ENCODE data around the gene MINK1.

The MINK1 gene

GRCh38 chr17:4897785-4898184, 64.6 kb downstream of the MINK1 start:
- no peak overlapping the region for H3K4me3 ChIP-seq (replicated peaks in 1 of 2; ENCODE audit: low read depth in 2 of 2, low read length in 2 of 2)
- DNase-seq (ENCODE audit: low read depth in 2 of 2): no peak
- TF ChIP-seq CTCF (IDR thresholded peaks at IDR 0.05; ENCODE audit: low read depth, low read length): no peak

- DNase-seq (ENCODE audit: low read depth in 2 of 2): no peak
- no peak overlapping the region for H3K4me3 ChIP-seq (replicated peaks in 1 of 2; ENCODE audit: low read depth in 2 of 2, low read length in 2 of 2)
- TF ChIP-seq CTCF (IDR thresholded peaks at IDR 0.05; ENCODE audit: low read depth, low read length): no peak
Measured at GRCh38 chr17:4898351-4898750, 65.2 kb downstream of the MINK1 start.

GRCh38 chr17:4898927-4899326, 65.8 kb downstream of the MINK1 start:
- H3K4me3 ChIP-seq (replicated peaks in 1 of 2; ENCODE audit: low read depth in 2 of 2, low read length in 2 of 2): peak overlapping the region; percentile 54
- TF ChIP-seq CTCF (IDR thresholded peaks at IDR 0.05; ENCODE audit: low read depth, low read length): no peak
- DNase-seq (ENCODE audit: low read depth in 2 of 2): no peak

- peak within 1 kb of the TSS; percentile 54 for H3K4me3 ChIP-seq (replicated peaks in 1 of 2; ENCODE audit: low read depth in 2 of 2, low read length in 2 of 2)
- peak; percentile 79 to 88 for DNase-seq (ENCODE audit: low read depth in 2 of 2)
Measured at GRCh38 chr17:4899341-4900230, 66.4 kb downstream of the MINK1 start, which contains the start of gene C17orf107. Gene C17orf107, plus strand, starts transcription at chr17:4899536. Its CDS starts 227 bp downstream, at chr17:4899763.

GRCh38 chr17:4900231-4901107, 67.3 kb downstream of the MINK1 start:
- no peak for TF ChIP-seq CTCF (IDR thresholded peaks at IDR 0.05; ENCODE audit: low read depth, low read length)
- no peak for DNase-seq (ENCODE audit: low read depth in 2 of 2)
- peak overlapping the region in 1 of 2 donors; percentile 54 for H3K4me3 ChIP-seq (replicated peaks in 1 of 2; ENCODE audit: low read depth in 2 of 2, low read length in 2 of 2)

More at GRCh38 chr17:4899341-4900230, 66.4 kb downstream of the MINK1 start, which contains the start of gene C17orf107:
- TF ChIP-seq CTCF (IDR thresholded peaks at IDR 0.05; ENCODE audit: low read depth, low read length): no peak

GRCh38 chr17:4901108-4901647, 68.0 kb downstream of the MINK1 start:
- no peak for DNase-seq (ENCODE audit: low read depth in 2 of 2)
- no peak for TF ChIP-seq CTCF (IDR thresholded peaks at IDR 0.05; ENCODE audit: low read depth, low read length)
- no peak overlapping the region for H3K4me3 ChIP-seq (replicated peaks in 1 of 2; ENCODE audit: low read depth in 2 of 2, low read length in 2 of 2)
